CD4-positive, alpha-beta T cell (primary cell): ENCODE data around the gene SPATC1L. TPM values are rescaled to one million over a fixed set of nuclear protein-coding genes. Genes with fewer than 3 reads are reported as not detected.
A peak's percentile ranks its signal among the peaks of the same experiment; 100 is the strongest.
"Not testable (repeated sequence)": the region's sequence is repeated elsewhere in the genome, so short reads cannot be mapped to it uniquely, and the experiment has no call there.

Experiments used
- ATAC-seq: fragments of 200-7000 bp; cut with Tn5 transposase; one replicate; pipeline ENCODE4 v1.10.0; 2022; ENCODE audit warnings: mild to moderate bottlenecking; ENCODE audit not compliant: poor library complexity
- CTCF ChIA-PET: fragments of 350-600 bp; sonication (Branson Sonifier 250); formaldehyde crosslinking; loops from one replicate; lab custom pipeline; 2021; ENCODE audit warnings: antibody characterized with exemption, inconsistent platforms; lab: Charles Lee
- POLR2A ChIA-PET: fragments of 350-600 bp; sonication (Branson Sonifier 250); formaldehyde crosslinking; loops from one replicate; lab custom pipeline; 2021; ENCODE audit warnings: antibody characterized with exemption, inconsistent platforms; lab: Charles Lee
- DNase-seq, 14 experiments: peaks; one replicate each; pipeline ENCODE4 v3.0.0-alpha.2; 2013 to 2020; ENCODE audit warnings: mixed read lengths in 2 of 14
- H3K27ac ChIP-seq, 2 donors: one replicate each; pipeline versions ENCODE4 v1.5.1 to v1.7.0; 2013; ENCODE audit warnings: low read length in 2 of 2, low read depth in 1 of 2, mild to moderate bottlenecking in 1 of 2
- H3K27me3 ChIP-seq, 2 experiments: 1 replicate in 1 of 2; 2 replicates in 1 of 2; pipeline versions ENCODE4 v1.6.1 to v1.7.0; 2013; ENCODE audit warnings: low read length in 2 of 2, control low read depth in 1 of 2, mild to moderate bottlenecking in 1 of 2, moderate library complexity in 1 of 2; ENCODE audit not compliant: insufficient read depth in 2 of 2, control insufficient read depth in 1 of 2
- H3K36me3 ChIP-seq: one replicate; pipeline ENCODE4 v1.6.1; 2013; ENCODE audit warnings: low read length, control low read depth; ENCODE audit not compliant: insufficient read depth
- H3K4me1 ChIP-seq: one replicate; pipeline ENCODE4 v1.6.1; 2013; ENCODE audit warnings: low read length, control low read depth; ENCODE audit not compliant: insufficient read depth
- H3K4me3 ChIP-seq: one replicate; pipeline ENCODE4 v1.5.1; 2013; ENCODE audit warnings: mild to moderate bottlenecking, low read length, moderate library complexity
- H3K9me3 ChIP-seq, 2 experiments: 1 replicate in 1 of 2; 2 replicates in 1 of 2; pipeline versions ENCODE4 v1.6.1 to v1.7.0; 2013; ENCODE audit warnings: low read length in 2 of 2, mild to moderate bottlenecking in 2 of 2, control low read depth in 1 of 2, moderate library complexity in 1 of 2; ENCODE audit not compliant: control insufficient read depth in 1 of 2, insufficient read depth in 1 of 2
- H3K27ac Mint-ChIP-seq: one replicate; pipeline ENCODE4 v1.8.0; 2020; ENCODE audit warnings: mixed read lengths
- H3K27me3 Mint-ChIP-seq: one replicate; pipeline ENCODE4 v1.8.0; 2021; ENCODE audit warnings: mixed read lengths
- H3K36me3 Mint-ChIP-seq: one replicate; pipeline ENCODE4 v1.8.0; 2021; ENCODE audit warnings: low read depth, mixed read lengths
- H3K4me1 Mint-ChIP-seq: one replicate; pipeline ENCODE4 v1.8.0; 2021; ENCODE audit warnings: low read depth, mixed read lengths
- H3K4me3 Mint-ChIP-seq: one replicate; pipeline ENCODE4 v1.8.0; 2020; ENCODE audit warnings: mild to moderate bottlenecking, mixed read lengths
- H3K9me3 Mint-ChIP-seq: one replicate; pipeline ENCODE4 v1.8.0; 2020; ENCODE audit warnings: mixed read lengths
- CTCF ChIP-seq: fragments of 200-600 bp; IDR thresholded peaks from one replicate; pipeline ENCODE4 v1.8.0; 2022; ENCODE audit warnings: antibody characterized with exemption, mild to moderate bottlenecking
- intact Hi-C, 2 experiments: fragments of 100-400 bp; cut with DNase I in 1 of 2; cut with micrococcal nuclease in 1 of 2; formaldehyde crosslinking; loops; one replicate each; pipeline versions ENCODE4 v1.15.1 to v1.9.0; 2023 to 2025; cut with DNase I, micrococcal nuclease
- total RNA-seq, 174 experiments: library from RNA in 2 of 174; stranded (reverse) in 2 of 174; gene quantifications; one replicate each; pipeline ENCODE4 v1.2.3 and lab custom pipeline; 2021 to 2026

SPATC1L gene
- total RNA-seq, 2 experiments from 2014 or later = 2.8 to 3.0 TPM

- POLR2A ChIA-PET = no interaction called here
- intact Hi-C loops = no loop called here
- peaks cover 9% of the 10 kb centered on the region for H3K9me3 Mint-ChIP-seq
- TF ChIP-seq CTCF = no peak
- no peak for ATAC-seq
- CTCF ChIA-PET = no interaction called here
- H3K27ac Mint-ChIP-seq = no peak overlapping the region
- H3K4me3 Mint-ChIP-seq = no peak overlapping the region
- no peaks in the 10 kb centered on the region for H3K36me3 Mint-ChIP-seq
- Histone ChIP-seq H3K27me3 (no peaks in the 10 kb centered on the region), H3K9me3 (peaks cover 13 to 27% of the 10 kb centered on the region in 2 experiments), H3K27ac (no peak overlapping the region), H3K4me3 (no peak overlapping the region), H3K4me1 (peaks cover 6% of the 10 kb centered on the region), H3K36me3 (no peaks in the 10 kb centered on the region)
- no peaks in the 10 kb centered on the region for H3K27me3 Mint-ChIP-seq
- DNase-seq = peak in 1 of 14 experiments; percentile 8
- peaks cover 6% of the 10 kb centered on the region for H3K4me1 Mint-ChIP-seq
These were observed 11.3 kb downstream of the SPATC1L start for GRCh38 chr21:46172863-46173528.

- Mint-ChIP-seq H3K27me3 (no peaks in the 10 kb centered on the region), H3K4me1 (peaks cover 6% of the 10 kb centered on the region), H3K36me3 (no peaks in the 10 kb centered on the region), H3K4me3 (no peak overlapping the region), H3K27ac (no peak overlapping the region), H3K9me3 (peaks cover 9% of the 10 kb centered on the region)
- H3K4me3 ChIP-seq = no peak overlapping the region
- no peaks in the 10 kb centered on the region for H3K36me3 ChIP-seq
- H3K4me1 ChIP-seq = peaks cover 6% of the 10 kb centered on the region
- intact Hi-C loops = no loop called here
- DNase-seq = peak in 1 of 14 experiments; percentile 16
- ChIA-PET CTCF (no interaction called here), POLR2A (no interaction called here)
- no peak for ATAC-seq
- H3K27ac ChIP-seq = no peak overlapping the region
- peaks cover 13 to 27% of the 10 kb centered on the region in 2 experiments for H3K9me3 ChIP-seq
- no peaks in the 10 kb centered on the region for H3K27me3 ChIP-seq
- TF ChIP-seq CTCF = no peak
These were observed 12.0 kb downstream of the SPATC1L start for GRCh38 chr21:46171996-46172862.

- peaks cover 6% of the 10 kb centered on the region for H3K4me1 ChIP-seq
- no peak overlapping the region for H3K27ac ChIP-seq
- ChIA-PET POLR2A (interaction anchor here (0.9 kb wide), 1 partner anchor 380 kb away, joined by 3 read pairs; no protein-coding TSS in a partner anchor), CTCF (no interaction called here)
- H3K9me3 ChIP-seq = peaks cover 13 to 27% of the 10 kb centered on the region in 2 experiments
- ATAC-seq = no peak
- no peak overlapping the region for H3K4me3 Mint-ChIP-seq
- H3K9me3 Mint-ChIP-seq = peaks cover 4% of the 10 kb centered on the region
- no peaks in the 10 kb centered on the region for H3K36me3 Mint-ChIP-seq
- H3K36me3 ChIP-seq = no peaks in the 10 kb centered on the region
- peaks cover 6% of the 10 kb centered on the region for H3K4me1 Mint-ChIP-seq
- no peaks in the 10 kb centered on the region for H3K27me3 Mint-ChIP-seq
- H3K4me3 ChIP-seq = no peak overlapping the region
- no peak for DNase-seq
- TF ChIP-seq CTCF = no peak
- intact Hi-C loops = no loop called here
- no peaks in the 10 kb centered on the region for H3K27me3 ChIP-seq
- no peak overlapping the region for H3K27ac Mint-ChIP-seq
These were observed 12.7 kb downstream of the SPATC1L start for GRCh38 chr21:46171585-46171984.

- Histone ChIP-seq H3K27ac (peak overlapping the region in 1 of 2 donors; percentile 52), H3K9me3 (peaks cover 13 to 27% of the 10 kb centered on the region in 2 experiments)
- ATAC-seq (peak; percentile 71), DNase-seq (peak in 10 of 14 experiments; percentile 8 to 74 (median 46))
- H3K4me3 Mint-ChIP-seq, H3K9me3 Mint-ChIP-seq, H3K27me3 Mint-ChIP-seq, CTCF ChIA-PET, H3K4me1 ChIP-seq, H3K36me3 Mint-ChIP-seq, H3K27me3 ChIP-seq, H3K4me1 Mint-ChIP-seq, H3K4me3 ChIP-seq, intact Hi-C loops, H3K27ac Mint-ChIP-seq, H3K36me3 ChIP-seq: not testable (repeated sequence)
- POLR2A ChIA-PET = interaction anchor here (0.9 kb wide), 1 partner anchor 381 kb away, joined by 3 read pairs; no protein-coding TSS in a partner anchor
These were observed 13.6 kb downstream of the SPATC1L start for GRCh38 chr21:46170436-46171193.
